Heart left ventricle (tissue), 13 donors: Measurements from ENCODE around the gene PDE6A.

Experiments
- CTCF ChIP-seq, 12 donors: fragments of 200-600 bp; sonication (generic) in 4 of 12; IDR thresholded peaks; one replicate each; pipeline versions ENCODE4 v1.5.0 to v1.8.0; 2018 to 2022; ENCODE audit warnings: antibody characterized with exemption in 12 of 12, mild to moderate bottlenecking in 5 of 12
- POLR2A ChIP-seq, 2 donors: fragments of 450-650 bp; IDR thresholded peaks; one replicate each; pipeline ENCODE4 v1.6.1; 2017; ENCODE audit warnings: antibody characterized with exemption in 2 of 2, mild to moderate bottlenecking in 2 of 2, moderate library complexity in 2 of 2
- donor health status: ischemic (EF 13 %, LVEDD 7.1; RV severe dilation, severe dysfunction).
- donor health status: DM: no; HTN: yes; CAD: no.
- donor health status: DM: no; HTN: no; CAD: no.
- donor health status: ischemic (EF 25% LVEDD 6.9; RV normal size, moderate dysfunction).
- donor health status: ischemic (EF 25% LVEDD 5.7; RV mildly dilated, moderate dysfunction).
- donor health status: ischemic (EF 35%, LVEDD 5.7; RV mildly dilated, moderate dysfunction).
- donor health status: nonischemic (EF 11% LVEDD 7.7; RV severe dilation, severe dysfunction).
- donor health status: DM: yes; HTN: yes; CAD: no.
- donor health status: PGD.
- donor health status: ischemic (EF 29% LVEDD 5.4; RV normal size, mild dysfunction).
- donor health status: nonischemic (EF 23%, LVEDD 6.1; RV moderate dilation, normal function).

- TF ChIP-seq POLR2A (IDR thresholded peaks at IDR 0.05) (no peak), CTCF (IDR thresholded peaks at IDR 0.05) (no peak)
Measured at GRCh38 chr5:149827546-149827945, 117.0 kb downstream of the PDE6A start.
